Left lung (tissue), 10 donors: ENCODE measurements around the gene B4GALT1. TPM values are rescaled to one million over a fixed set of nuclear protein-coding genes. Genes with fewer than 3 reads are reported as not detected.

Experiments
- ATAC-seq: fragments of 200-7000 bp; cut with Tn5 transposase; one replicate; pipeline ENCODE4 v1.9.1; 2020; ENCODE audit warnings: moderate library complexity
- DNase-seq, 4 donors: peaks; one replicate each; pipeline ENCODE4 v3.0.0-alpha.2; 2013 to 2020
- H3K27ac ChIP-seq, 2 donors: fragments of 200-600 bp; sonication (generic) in 1 of 2; one replicate each; pipeline versions ENCODE4 v1.5.0 to v1.8.0; 2020 to 2021
- H3K27me3 ChIP-seq, 2 donors: fragments of 200-600 bp; sonication (generic) in 1 of 2; one replicate each; pipeline versions ENCODE4 v1.5.0 to v1.8.0; 2020 to 2021
- H3K36me3 ChIP-seq, 2 donors: fragments of 200-600 bp; sonication (generic) in 1 of 2; one replicate each; pipeline versions ENCODE4 v1.5.0 to v1.8.0; 2020 to 2021
- H3K4me1 ChIP-seq, 2 donors: fragments of 200-600 bp; one replicate each; pipeline ENCODE4 v1.8.0; 2021
- H3K4me3 ChIP-seq, 2 donors: fragments of 200-600 bp; sonication (generic) in 1 of 2; one replicate each; pipeline versions ENCODE4 v1.5.0 to v1.8.0; 2020 to 2021; ENCODE audit warnings: mild to moderate bottlenecking in 1 of 2
- H3K9me3 ChIP-seq, 2 donors: fragments of 200-600 bp; sonication (generic) in 1 of 2; one replicate each; pipeline versions ENCODE4 v1.5.0 to v1.8.0; 2020 to 2021
- intact Hi-C, 2 donors: fragments of 100-400 bp; cut with DNase I; formaldehyde crosslinking; loops; one replicate each; pipeline versions ENCODE4 v1.11.2 to v1.14.2; 2022
- polyA plus RNA-seq, 6 donors: library from polyadenylated mRNA; unstranded; fragments of 120-200 nt; gene quantifications; one replicate each; pipeline ENCODE4 v1.2.1, GENCODE V29; 2013; ENCODE audit not compliant: insufficient read length in 6 of 6
- total RNA-seq, 2 donors: library from RNA; stranded (reverse); fragmentation: NEBNext Ultra II Directional; extraction: Animal tissue kit (Norgen Biotek cat#: 25700); gene quantifications; one replicate each; pipeline ENCODE4 v1.2.1, GENCODE V29; 2021
- TF ChIP-seq, protein P1 (sequence below), 2 donors: fragments of 200-600 bp; sonication (generic) in 1 of 2; IDR thresholded peaks; one replicate each; pipeline versions ENCODE4 v1.5.0 to v1.8.0; 2021; ENCODE audit warnings: antibody characterized with exemption in 2 of 2
- donor health status: DM: no; HTN: yes; CAD: no.
- donor health status: DM: no; HTN: no; CAD: no.

Gene B4GALT1
- total and polyA plus RNA-seq, 8 donors: 58.8 to 107 (median 76.0) TPM

DNA sequence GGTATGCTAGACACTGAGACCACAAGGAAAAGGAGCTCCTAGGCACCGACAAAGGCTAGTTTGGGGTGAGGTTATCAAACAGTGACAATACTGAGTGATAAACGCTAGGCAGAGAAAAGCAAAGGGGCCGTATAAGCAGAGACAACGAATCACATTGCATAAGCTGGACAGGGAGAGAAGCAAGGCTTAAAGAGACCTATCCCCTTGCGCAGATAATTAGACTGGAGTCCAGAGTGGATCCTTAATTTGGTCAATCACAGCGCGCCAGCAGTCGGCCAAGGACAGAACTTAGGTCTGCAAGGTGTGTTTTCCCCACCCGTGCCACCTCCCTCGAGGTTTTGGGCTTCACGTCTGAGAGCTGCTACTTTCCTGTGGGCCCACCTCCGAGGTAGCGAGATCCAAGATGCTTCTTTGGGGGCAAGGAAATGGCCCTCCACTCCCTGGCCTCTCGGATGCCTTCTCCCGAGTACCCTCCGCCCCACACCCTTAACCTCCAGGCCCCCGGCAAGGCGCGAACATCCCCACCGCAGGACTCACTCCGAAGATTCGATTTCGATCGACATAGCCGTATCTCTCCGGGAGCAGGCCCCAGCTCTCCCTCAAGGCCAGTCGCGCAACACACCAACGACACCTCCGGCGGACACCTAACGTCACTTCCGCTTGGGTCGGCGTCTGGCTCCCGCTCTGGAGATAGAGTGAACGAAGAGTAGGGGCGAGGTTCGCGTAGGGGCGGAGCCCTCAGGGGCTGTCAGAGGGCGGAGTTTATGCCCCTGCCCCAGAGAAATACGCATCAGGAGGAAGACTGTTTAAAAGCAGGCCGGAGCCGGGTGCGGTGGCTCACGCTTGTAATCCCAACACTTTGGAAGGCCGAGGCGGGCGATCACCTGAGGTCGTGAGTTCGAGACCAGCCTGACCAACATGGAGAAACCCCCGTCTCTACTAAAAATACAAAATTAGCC, 90.8 kb downstream of the B4GALT1 start, which contains the start of gene SMU1:
TSS of gene SMU1 (minus strand) at position 629 of the 959 bp plus-strand sequence. CDS start at position 563, 66 bp downstream.
- ATAC-seq (peak; percentile 98), DNase-seq (peak; percentile 96 to 99 (median 98))
- intact Hi-C loops: no loop called here
- H3K4me1 ChIP-seq: peaks cover 5 to 41% of the 10 kb centered on the region in 2 donors
- TF ChIP-seq, protein P1, sequence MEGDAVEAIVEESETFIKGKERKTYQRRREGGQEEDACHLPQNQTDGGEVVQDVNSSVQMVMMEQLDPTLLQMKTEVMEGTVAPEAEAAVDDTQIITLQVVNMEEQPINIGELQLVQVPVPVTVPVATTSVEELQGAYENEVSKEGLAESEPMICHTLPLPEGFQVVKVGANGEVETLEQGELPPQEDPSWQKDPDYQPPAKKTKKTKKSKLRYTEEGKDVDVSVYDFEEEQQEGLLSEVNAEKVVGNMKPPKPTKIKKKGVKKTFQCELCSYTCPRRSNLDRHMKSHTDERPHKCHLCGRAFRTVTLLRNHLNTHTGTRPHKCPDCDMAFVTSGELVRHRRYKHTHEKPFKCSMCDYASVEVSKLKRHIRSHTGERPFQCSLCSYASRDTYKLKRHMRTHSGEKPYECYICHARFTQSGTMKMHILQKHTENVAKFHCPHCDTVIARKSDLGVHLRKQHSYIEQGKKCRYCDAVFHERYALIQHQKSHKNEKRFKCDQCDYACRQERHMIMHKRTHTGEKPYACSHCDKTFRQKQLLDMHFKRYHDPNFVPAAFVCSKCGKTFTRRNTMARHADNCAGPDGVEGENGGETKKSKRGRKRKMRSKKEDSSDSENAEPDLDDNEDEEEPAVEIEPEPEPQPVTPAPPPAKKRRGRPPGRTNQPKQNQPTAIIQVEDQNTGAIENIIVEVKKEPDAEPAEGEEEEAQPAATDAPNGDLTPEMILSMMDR (IDR thresholded peaks at IDR 0.05): no peak
- peaks cover 0 to 27% of the 10 kb centered on the region in 2 donors for H3K36me3 ChIP-seq
- no peaks in the 10 kb centered on the region for H3K9me3 ChIP-seq
- no peaks in the 10 kb centered on the region for H3K27me3 ChIP-seq
- peak within 1 kb of the TSS; percentile 65 to 74 for H3K4me3 ChIP-seq
- peak within 1 kb of the TSS; percentile 88 to 93 for H3K27ac ChIP-seq

DNA sequence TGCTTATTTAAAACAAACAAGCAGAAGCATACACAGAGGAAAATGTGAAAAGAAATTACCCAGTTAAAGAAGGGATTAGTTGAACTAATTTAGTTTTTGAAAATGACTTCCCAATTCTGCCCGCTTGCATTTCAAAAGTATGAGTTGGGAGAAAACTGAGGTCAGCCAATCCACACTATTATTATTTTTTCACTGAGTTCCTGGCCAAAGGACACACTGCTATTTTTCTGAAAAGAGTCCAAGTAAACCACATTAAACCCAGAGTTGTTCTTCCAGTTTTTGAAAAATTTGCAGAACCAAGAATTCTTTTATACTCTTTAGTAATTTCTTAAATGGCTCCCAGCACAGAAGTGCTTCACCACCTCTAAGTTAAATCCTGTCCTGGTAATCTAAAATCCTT, 98.1 kb downstream of the B4GALT1 start:
- Histone ChIP-seq H3K27ac (no peak overlapping the region), H3K36me3 (peaks cover 3 to 100% of the 10 kb centered on the region in 2 donors), H3K27me3 (no peaks in the 10 kb centered on the region), H3K9me3 (no peaks in the 10 kb centered on the region), H3K4me3 (no peak overlapping the region), H3K4me1 (peaks cover 0 to 18% of the 10 kb centered on the region in 2 donors)
- intact Hi-C loops: no loop called here
- TF ChIP-seq, protein P1 (IDR thresholded peaks at IDR 0.05): no peak
- DNase-seq: no peak
- no peak for ATAC-seq

- intact Hi-C loops: no loop called here
These were observed 101.7 kb downstream of the B4GALT1 start for GRCh38 chr9:33065157-33066076.

More at GRCh38 chr9:33065157-33066076, 101.7 kb downstream of the B4GALT1 start:
- no peaks in the 10 kb centered on the region for H3K9me3 ChIP-seq
- ATAC-seq (no peak), DNase-seq (no peak)
- no peak overlapping the region for H3K4me3 ChIP-seq
- H3K27ac ChIP-seq: no peak overlapping the region
- no peaks in the 10 kb centered on the region for H3K27me3 ChIP-seq
- TF ChIP-seq, protein P1 (IDR thresholded peaks at IDR 0.05): no peak
- H3K4me1 ChIP-seq: peaks cover 0 to 6% of the 10 kb centered on the region in 2 donors
- H3K36me3 ChIP-seq: peaks cover 3 to 100% of the 10 kb centered on the region in 2 donors

Other genes with a start within 250 kb of the B4GALT1 start
- 10 to 100 TPM; 21.7 to 29.1 TPM for gene APTX, start 165.7 kb downstream of the B4GALT1 start, total RNA-seq
- 10 to 100 TPM; 38.1 to 52.1 (median 46.3) TPM for gene APTX, start 165.7 kb downstream of the B4GALT1 start, polyA plus RNA-seq
- gene DNAJA1, start 142.1 kb downstream of the B4GALT1 start, total RNA-seq: 100 to 1,000 TPM; 132 to 134 TPM
- gene DNAJA1, start 142.1 kb downstream of the B4GALT1 start, polyA plus RNA-seq: 100 to 1,000 TPM; 175 to 233 (median 193) TPM
- gene SMU1, start 90.7 kb downstream of the B4GALT1 start, total RNA-seq: 10 to 100 TPM; 17.3 to 19.0 TPM
- gene SMU1, start 90.7 kb downstream of the B4GALT1 start, polyA plus RNA-seq: 10 to 100 TPM; 24.6 to 30.1 (median 28.3) TPM
- not detected for gene SPINK4, start 72.8 kb upstream of the B4GALT1 start, total RNA-seq
- gene SPINK4, start 72.8 kb upstream of the B4GALT1 start, polyA plus RNA-seq: not detected
- 100 to 1,000 TPM; 103 to 111 TPM for gene BAG1, start 97.4 kb upstream of the B4GALT1 start, total RNA-seq
- 10 to 100 TPM; 52.3 to 60.7 (median 56.1) TPM for gene BAG1, start 97.4 kb upstream of the B4GALT1 start, polyA plus RNA-seq
- 10 to 100 TPM; 67.4 to 79.3 TPM for gene CHMP5, start 97.7 kb upstream of the B4GALT1 start, total RNA-seq
- gene CHMP5, start 97.7 kb upstream of the B4GALT1 start, polyA plus RNA-seq: 100 to 1,000 TPM in 3 of 6 donors, 10 to 100 TPM in 3; 92.3 to 112 (median 99.8) TPM
- 10 to 100 TPM; 32.0 to 39.3 TPM for gene NFX1, start 123.2 kb upstream of the B4GALT1 start, total RNA-seq
- gene NFX1, start 123.2 kb upstream of the B4GALT1 start, polyA plus RNA-seq: 10 to 100 TPM; 35.2 to 43.2 (median 38.4) TPM
- gene AQP7, start 235.2 kb upstream of the B4GALT1 start, total RNA-seq: 1 to 10 TPM; 1.5 to 8.3 TPM
- gene AQP7, start 235.2 kb upstream of the B4GALT1 start, polyA plus RNA-seq: 1 to 10 TPM; 2.1 to 5.4 (median 3.3) TPM